ENCODE results near the gene AOPEP.

The AOPEP gene

DNA sequence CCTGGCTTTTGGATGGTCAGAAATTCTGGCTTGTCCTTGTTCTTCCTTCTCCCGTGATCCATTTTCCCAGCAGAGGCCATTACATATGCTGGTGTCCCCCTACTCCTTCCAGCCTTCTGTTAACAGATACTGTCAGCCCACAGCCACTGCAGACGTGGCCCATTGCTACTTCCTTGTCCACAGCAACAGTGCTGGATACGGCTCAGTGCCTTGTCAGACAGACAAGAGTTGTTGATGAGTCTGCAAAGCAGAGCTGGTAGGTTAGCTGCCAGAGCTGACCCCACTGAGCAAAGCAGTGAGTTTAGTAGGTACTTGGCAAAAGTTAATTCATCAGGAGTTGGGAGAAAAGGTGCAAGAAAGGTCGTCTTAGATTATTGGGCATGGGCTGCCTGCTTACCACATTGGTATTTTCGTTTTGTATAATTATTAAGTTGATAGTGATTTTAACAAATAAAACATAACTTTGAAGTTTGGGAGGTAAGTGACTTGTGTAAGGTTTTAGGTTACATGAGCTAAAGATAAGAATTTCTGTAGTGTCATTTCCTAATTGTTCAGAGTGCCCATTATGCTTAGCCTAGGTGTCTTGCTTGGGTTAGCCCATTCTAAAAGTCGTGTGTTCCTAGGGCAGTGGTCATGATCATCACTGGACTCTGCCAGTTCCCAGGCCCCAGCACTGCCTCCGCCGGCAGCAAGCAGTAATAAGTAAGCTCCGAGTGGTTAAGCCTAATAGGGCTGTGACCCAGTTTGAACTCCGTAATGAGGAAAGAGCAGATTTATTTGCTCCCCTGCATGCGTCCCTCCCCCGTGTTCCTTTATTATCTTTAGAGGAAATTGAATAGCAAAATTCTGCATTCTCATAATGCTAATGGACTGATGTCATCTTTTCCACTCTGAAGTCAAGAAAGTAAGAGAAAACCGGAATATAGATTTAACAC is 299.0 kb downstream of the AOPEP start (continued):
- TF ChIP-seq, protein P1, sequence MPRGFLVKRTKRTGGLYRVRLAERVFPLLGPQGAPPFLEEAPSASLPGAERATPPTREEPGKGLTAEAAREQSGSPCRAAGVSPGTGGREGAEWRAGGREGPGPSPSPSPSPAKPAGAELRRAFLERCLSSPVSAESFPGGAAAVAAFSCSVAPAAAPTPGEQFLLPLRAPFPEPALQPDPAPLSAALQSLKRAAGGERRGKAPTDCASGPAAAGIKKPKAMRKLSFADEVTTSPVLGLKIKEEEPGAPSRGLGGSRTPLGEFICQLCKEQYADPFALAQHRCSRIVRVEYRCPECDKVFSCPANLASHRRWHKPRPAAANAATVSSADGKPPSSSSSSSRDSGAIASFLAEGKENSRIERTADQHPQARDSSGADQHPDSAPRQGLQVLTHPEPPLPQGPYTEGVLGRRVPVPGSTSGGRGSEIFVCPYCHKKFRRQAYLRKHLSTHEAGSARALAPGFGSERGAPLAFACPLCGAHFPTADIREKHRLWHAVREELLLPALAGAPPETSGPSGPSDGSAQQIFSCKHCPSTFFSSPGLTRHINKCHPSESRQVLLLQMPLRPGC (tag by site-specific recombination; IDR thresholded peaks at IDR 0.05) = no peak
- TF ChIP-seq, protein P2, sequence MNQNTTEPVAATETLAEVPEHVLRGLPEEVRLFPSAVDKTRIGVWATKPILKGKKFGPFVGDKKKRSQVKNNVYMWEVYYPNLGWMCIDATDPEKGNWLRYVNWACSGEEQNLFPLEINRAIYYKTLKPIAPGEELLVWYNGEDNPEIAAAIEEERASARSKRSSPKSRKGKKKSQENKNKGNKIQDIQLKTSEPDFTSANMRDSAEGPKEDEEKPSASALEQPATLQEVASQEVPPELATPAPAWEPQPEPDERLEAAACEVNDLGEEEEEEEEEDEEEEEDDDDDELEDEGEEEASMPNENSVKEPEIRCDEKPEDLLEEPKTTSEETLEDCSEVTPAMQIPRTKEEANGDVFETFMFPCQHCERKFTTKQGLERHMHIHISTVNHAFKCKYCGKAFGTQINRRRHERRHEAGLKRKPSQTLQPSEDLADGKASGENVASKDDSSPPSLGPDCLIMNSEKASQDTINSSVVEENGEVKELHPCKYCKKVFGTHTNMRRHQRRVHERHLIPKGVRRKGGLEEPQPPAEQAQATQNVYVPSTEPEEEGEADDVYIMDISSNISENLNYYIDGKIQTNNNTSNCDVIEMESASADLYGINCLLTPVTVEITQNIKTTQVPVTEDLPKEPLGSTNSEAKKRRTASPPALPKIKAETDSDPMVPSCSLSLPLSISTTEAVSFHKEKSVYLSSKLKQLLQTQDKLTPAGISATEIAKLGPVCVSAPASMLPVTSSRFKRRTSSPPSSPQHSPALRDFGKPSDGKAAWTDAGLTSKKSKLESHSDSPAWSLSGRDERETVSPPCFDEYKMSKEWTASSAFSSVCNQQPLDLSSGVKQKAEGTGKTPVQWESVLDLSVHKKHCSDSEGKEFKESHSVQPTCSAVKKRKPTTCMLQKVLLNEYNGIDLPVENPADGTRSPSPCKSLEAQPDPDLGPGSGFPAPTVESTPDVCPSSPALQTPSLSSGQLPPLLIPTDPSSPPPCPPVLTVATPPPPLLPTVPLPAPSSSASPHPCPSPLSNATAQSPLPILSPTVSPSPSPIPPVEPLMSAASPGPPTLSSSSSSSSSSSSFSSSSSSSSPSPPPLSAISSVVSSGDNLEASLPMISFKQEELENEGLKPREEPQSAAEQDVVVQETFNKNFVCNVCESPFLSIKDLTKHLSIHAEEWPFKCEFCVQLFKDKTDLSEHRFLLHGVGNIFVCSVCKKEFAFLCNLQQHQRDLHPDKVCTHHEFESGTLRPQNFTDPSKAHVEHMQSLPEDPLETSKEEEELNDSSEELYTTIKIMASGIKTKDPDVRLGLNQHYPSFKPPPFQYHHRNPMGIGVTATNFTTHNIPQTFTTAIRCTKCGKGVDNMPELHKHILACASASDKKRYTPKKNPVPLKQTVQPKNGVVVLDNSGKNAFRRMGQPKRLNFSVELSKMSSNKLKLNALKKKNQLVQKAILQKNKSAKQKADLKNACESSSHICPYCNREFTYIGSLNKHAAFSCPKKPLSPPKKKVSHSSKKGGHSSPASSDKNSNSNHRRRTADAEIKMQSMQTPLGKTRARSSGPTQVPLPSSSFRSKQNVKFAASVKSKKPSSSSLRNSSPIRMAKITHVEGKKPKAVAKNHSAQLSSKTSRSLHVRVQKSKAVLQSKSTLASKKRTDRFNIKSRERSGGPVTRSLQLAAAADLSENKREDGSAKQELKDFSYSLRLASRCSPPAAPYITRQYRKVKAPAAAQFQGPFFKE (tag by site-specific recombination; IDR thresholded peaks at IDR 0.05; ENCODE audit: borderline replicate concordance) = no peak
- TF ChIP-seq ZNF214 (tag by site-specific recombination; IDR thresholded peaks at IDR 0.05; ENCODE audit: borderline replicate concordance) = no peak
- no peak for TF ChIP-seq OVOL3 (tag by site-specific recombination; IDR thresholded peaks at IDR 0.05)
- TF ChIP-seq ZNF169 (tag by site-specific recombination; IDR thresholded peaks at IDR 0.05) = no peak
- TF ChIP-seq, protein P3, sequence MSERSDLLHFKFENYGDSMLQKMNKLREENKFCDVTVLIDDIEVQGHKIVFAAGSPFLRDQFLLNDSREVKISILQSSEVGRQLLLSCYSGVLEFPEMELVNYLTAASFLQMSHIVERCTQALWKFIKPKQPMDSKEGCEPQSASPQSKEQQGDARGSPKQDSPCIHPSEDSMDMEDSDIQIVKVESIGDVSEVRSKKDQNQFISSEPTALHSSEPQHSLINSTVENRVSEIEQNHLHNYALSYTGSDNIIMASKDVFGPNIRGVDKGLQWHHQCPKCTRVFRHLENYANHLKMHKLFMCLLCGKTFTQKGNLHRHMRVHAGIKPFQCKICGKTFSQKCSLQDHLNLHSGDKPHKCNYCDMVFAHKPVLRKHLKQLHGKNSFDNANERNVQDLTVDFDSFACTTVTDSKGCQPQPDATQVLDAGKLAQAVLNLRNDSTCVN (tag by site-specific recombination; optimal IDR thresholded peaks at IDR 0.05) = no peak
- TF ChIP-seq SETDB1 (IDR thresholded peaks at IDR 0.05; ENCODE audit: insufficient read length, low read length) = no peak
- no peak; the same call in 1 of the 2 replicates for TF ChIP-seq ZNF24 (tag by site-specific recombination; IDR thresholded peaks at IDR 0.05)
- TF ChIP-seq, protein P4, sequence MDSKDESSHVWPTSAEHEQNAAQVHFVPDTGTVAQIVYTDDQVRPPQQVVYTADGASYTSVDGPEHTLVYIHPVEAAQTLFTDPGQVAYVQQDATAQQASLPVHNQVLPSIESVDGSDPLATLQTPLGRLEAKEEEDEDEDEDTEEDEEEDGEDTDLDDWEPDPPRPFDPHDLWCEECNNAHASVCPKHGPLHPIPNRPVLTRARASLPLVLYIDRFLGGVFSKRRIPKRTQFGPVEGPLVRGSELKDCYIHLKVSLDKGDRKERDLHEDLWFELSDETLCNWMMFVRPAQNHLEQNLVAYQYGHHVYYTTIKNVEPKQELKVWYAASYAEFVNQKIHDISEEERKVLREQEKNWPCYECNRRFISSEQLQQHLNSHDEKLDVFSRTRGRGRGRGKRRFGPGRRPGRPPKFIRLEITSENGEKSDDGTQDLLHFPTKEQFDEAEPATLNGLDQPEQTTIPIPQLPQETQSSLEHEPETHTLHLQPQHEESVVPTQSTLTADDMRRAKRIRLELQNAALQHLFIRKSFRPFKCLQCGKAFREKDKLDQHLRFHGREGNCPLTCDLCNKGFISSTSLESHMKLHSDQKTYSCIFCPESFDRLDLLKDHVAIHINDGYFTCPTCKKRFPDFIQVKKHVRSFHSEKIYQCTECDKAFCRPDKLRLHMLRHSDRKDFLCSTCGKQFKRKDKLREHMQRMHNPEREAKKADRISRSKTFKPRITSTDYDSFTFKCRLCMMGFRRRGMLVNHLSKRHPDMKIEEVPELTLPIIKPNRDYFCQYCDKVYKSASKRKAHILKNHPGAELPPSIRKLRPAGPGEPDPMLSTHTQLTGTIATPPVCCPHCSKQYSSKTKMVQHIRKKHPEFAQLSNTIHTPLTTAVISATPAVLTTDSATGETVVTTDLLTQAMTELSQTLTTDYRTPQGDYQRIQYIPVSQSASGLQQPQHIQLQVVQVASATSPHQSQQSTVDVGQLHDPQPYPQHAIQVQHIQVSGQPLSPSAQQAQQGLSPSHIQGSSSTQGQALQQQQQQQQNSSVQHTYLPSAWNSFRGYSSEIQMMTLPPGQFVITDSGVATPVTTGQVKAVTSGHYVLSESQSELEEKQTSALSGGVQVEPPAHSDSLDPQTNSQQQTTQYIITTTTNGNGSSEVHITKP (tag by site-specific recombination; IDR thresholded peaks at IDR 0.05) = peak; percentile 94
- TF ChIP-seq, protein P5, sequence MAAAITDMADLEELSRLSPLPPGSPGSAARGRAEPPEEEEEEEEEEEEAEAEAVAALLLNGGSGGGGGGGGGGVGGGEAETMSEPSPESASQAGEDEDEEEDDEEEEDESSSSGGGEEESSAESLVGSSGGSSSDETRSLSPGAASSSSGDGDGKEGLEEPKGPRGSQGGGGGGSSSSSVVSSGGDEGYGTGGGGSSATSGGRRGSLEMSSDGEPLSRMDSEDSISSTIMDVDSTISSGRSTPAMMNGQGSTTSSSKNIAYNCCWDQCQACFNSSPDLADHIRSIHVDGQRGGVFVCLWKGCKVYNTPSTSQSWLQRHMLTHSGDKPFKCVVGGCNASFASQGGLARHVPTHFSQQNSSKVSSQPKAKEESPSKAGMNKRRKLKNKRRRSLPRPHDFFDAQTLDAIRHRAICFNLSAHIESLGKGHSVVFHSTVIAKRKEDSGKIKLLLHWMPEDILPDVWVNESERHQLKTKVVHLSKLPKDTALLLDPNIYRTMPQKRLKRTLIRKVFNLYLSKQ (tag by site-specific recombination; IDR thresholded peaks at IDR 0.05; ENCODE audit: borderline replicate concordance) = no peak
- TF ChIP-seq MEIS1 (CRISPR knock-in tag; IDR thresholded peaks at IDR 0.05; ENCODE audit: borderline replicate concordance) = no peak
- TF ChIP-seq SALL2 (tag by site-specific recombination; IDR thresholded peaks at IDR 0.05; ENCODE audit: borderline replicate concordance) = no peak
- TF ChIP-seq, protein P6, sequence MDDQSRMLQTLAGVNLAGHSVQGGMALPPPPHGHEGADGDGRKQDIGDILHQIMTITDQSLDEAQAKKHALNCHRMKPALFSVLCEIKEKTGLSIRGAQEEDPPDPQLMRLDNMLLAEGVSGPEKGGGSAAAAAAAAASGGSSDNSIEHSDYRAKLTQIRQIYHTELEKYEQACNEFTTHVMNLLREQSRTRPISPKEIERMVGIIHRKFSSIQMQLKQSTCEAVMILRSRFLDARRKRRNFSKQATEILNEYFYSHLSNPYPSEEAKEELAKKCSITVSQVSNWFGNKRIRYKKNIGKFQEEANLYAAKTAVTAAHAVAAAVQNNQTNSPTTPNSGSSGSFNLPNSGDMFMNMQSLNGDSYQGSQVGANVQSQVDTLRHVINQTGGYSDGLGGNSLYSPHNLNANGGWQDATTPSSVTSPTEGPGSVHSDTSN (CRISPR knock-in tag; IDR thresholded peaks at IDR 0.05) = no peak
- TF ChIP-seq ZNF23 (tag by site-specific recombination; IDR thresholded peaks at IDR 0.05; ENCODE audit: borderline replicate concordance) = no peak
- no peak for TF ChIP-seq ZNF560 (tag by site-specific recombination; IDR thresholded peaks at IDR 0.05; ENCODE audit: borderline replicate concordance)
- TF ChIP-seq ZNF548 (tag by site-specific recombination; IDR thresholded peaks at IDR 0.05) = no peak
- TF ChIP-seq ZNF610 (tag by site-specific recombination; IDR thresholded peaks at IDR 0.05; ENCODE audit: borderline replicate concordance) = no peak
- TF ChIP-seq, protein P7, sequence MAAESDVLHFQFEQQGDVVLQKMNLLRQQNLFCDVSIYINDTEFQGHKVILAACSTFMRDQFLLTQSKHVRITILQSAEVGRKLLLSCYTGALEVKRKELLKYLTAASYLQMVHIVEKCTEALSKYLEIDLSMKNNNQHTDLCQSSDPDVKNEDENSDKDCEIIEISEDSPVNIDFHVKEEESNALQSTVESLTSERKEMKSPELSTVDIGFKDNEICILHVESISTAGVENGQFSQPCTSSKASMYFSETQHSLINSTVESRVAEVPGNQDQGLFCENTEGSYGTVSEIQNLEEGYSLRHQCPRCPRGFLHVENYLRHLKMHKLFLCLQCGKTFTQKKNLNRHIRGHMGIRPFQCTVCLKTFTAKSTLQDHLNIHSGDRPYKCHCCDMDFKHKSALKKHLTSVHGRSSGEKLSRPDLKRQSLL (tag by site-specific recombination; IDR thresholded peaks at IDR 0.05) = no peak
- no peak for TF ChIP-seq GFI1B (tag by site-specific recombination; IDR thresholded peaks at IDR 0.05)
- TF ChIP-seq GLI2 (tag by site-specific recombination; IDR thresholded peaks at IDR 0.05; ENCODE audit: borderline replicate concordance, low read depth) = no peak
- TF ChIP-seq ZNF114 (tag by site-specific recombination; IDR thresholded peaks at IDR 0.05) = no peak

Measured in HEK293 (cell line).